GM23338 (cell line): ENCODE measurements around the gene S100PBP. TPM values are rescaled to one million over a fixed set of nuclear protein-coding genes. Genes with fewer than 3 reads are reported as not detected.

ENCODE experiments used
- ATAC-seq: fragments of 200-7000 bp; cut with Tn5 transposase; 3 replicates; pipeline ENCODE4 v1.9.1; 2020
- DNase-seq: peaks from one replicate; pipeline ENCODE4 v3.0.0-alpha.2; 2015; ENCODE audit warnings: low spot score
- H2AFZ ChIP-seq: fragments of 200-600 bp; sonication (generic); 2 replicates; pipeline ENCODE4 v1.8.0; 2016; ENCODE audit warnings: antibody characterized with exemption, mild to moderate bottlenecking, moderate library complexity
- H3F3A ChIP-seq: fragments of 200-600 bp; sonication (generic); replicated peaks from 2 replicates; pipeline ENCODE4 v1.8.0; 2017; ENCODE audit warnings: antibody characterized with exemption, mixed run types, low read depth
- H3K27ac ChIP-seq: fragments of 200-600 bp; sonication (generic); 2 replicates; pipeline ENCODE4 v1.6.1; 2016; ENCODE audit warnings: low read depth
- H3K27me3 ChIP-seq: fragments of 200-600 bp; sonication (generic); 2 replicates; pipeline ENCODE4 v1.8.0; 2016; ENCODE audit warnings: mild to moderate bottlenecking, mixed run types, moderate library complexity; ENCODE audit not compliant: insufficient read depth
- H3K36me3 ChIP-seq: fragments of 200-600 bp; sonication (generic); 2 replicates; pipeline ENCODE4 v1.8.0; 2016; ENCODE audit warnings: mild to moderate bottlenecking; ENCODE audit not compliant: insufficient read depth
- H3K4me1 ChIP-seq: fragments of 200-600 bp; sonication (generic); 2 replicates; pipeline ENCODE4 v1.8.0; 2016; ENCODE audit warnings: mild to moderate bottlenecking, moderate library complexity; ENCODE audit not compliant: insufficient read depth
- H3K4me2 ChIP-seq: fragments of 200-600 bp; sonication (generic); 2 replicates; pipeline ENCODE4 v1.7.1; 2017; ENCODE audit warnings: mixed run types
- H3K4me3 ChIP-seq: fragments of 200-600 bp; sonication (generic); 2 replicates; pipeline ENCODE4 v1.6.1; 2016; ENCODE audit warnings: mixed run types
- H3K79me2 ChIP-seq: fragments of 200-600 bp; sonication (generic); replicated peaks from 2 replicates; pipeline ENCODE4 v1.8.0; 2017; ENCODE audit warnings: mild to moderate bottlenecking; ENCODE audit not compliant: insufficient read depth
- H3K9me2 ChIP-seq: fragments of 200-600 bp; sonication (generic); 2 replicates; pipeline ENCODE4 v1.8.0; 2017; ENCODE audit not compliant: insufficient read depth
- H4K20me1 ChIP-seq: fragments of 200-600 bp; sonication (generic); replicated peaks from 2 replicates; pipeline ENCODE4 v1.8.0; 2017; ENCODE audit warnings: mild to moderate bottlenecking; ENCODE audit not compliant: insufficient read depth
- H3K27ac Mint-ChIP-seq: 2 replicates; pipeline ENCODE4 v1.8.0; 2020; ENCODE audit warnings: inconsistent platforms, mild to moderate bottlenecking, moderate library complexity, mixed read lengths
- H3K27me3 Mint-ChIP-seq: 3 replicates; pipeline ENCODE4 v1.8.0; 2022; ENCODE audit warnings: low read depth, mild to moderate bottlenecking, moderate library complexity, mixed read lengths, inconsistent platforms; ENCODE audit not compliant: insufficient read depth, poor library complexity
- H3K36me3 Mint-ChIP-seq: 3 replicates; pipeline ENCODE4 v1.8.0; 2021; ENCODE audit warnings: low read depth, mild to moderate bottlenecking, inconsistent platforms, moderate library complexity, mixed read lengths
- H3K4me1 Mint-ChIP-seq: 3 replicates; pipeline ENCODE4 v1.8.0; 2020; ENCODE audit warnings: mild to moderate bottlenecking, inconsistent platforms, mixed read lengths
- H3K4me3 Mint-ChIP-seq: 3 replicates; pipeline ENCODE4 v1.8.0; 2021; ENCODE audit warnings: moderate library complexity, mild to moderate bottlenecking, inconsistent platforms, mixed read lengths
- H3K9me3 Mint-ChIP-seq: 3 replicates; pipeline ENCODE4 v1.8.0; 2020; ENCODE audit warnings: moderate library complexity, mild to moderate bottlenecking, inconsistent platforms, mixed read lengths
- CREB1 ChIP-seq: fragments of 250-450 bp; sonication (Bioruptor Pico); IDR thresholded peaks from 2 replicates; pipeline ENCODE4 v1.5.0; 2020; ENCODE audit warnings: low read depth, mild to moderate bottlenecking, moderate library complexity
- CTCF ChIP-seq, 2 experiments: fragments of 200-600 bp in 1 of 2; sonication (generic) in 1 of 2; conservative IDR thresholded peaks; 2 replicates each; pipeline versions ENCODE4 v1.5.1 to v1.6.1; 2016 to 2017; ENCODE audit warnings: antibody characterized with exemption in 2 of 2, low read depth in 2 of 2, mild to moderate bottlenecking in 2 of 2, moderate library complexity in 1 of 2
- ETS1 ChIP-seq: IDR thresholded peaks from 2 replicates; pipeline ENCODE4 v1.6.1; 2016; ENCODE audit warnings: antibody characterized with exemption
- EZH2 ChIP-seq: fragments of 200-600 bp; sonication (generic); IDR thresholded peaks from one replicate; pipeline ENCODE4 v1.8.0; 2017; ENCODE audit warnings: antibody characterized with exemption, mild to moderate bottlenecking, low read depth; ENCODE audit not compliant: unreplicated experiment
- JUNB ChIP-seq: IDR thresholded peaks from one replicate; pipeline ENCODE4 v1.6.1; 2016; ENCODE audit warnings: antibody characterized with exemption; ENCODE audit not compliant: unreplicated experiment
- NANOG ChIP-seq: IDR thresholded peaks from 2 replicates; pipeline ENCODE4 v1.6.1; 2016; ENCODE audit warnings: antibody characterized with exemption, borderline replicate concordance
- POLR2AphosphoS5 ChIP-seq: IDR thresholded peaks from 2 replicates; pipeline ENCODE4 v1.6.1; 2016; ENCODE audit warnings: antibody characterized with exemption, low read depth
- ZNF114 ChIP-seq: fragments of 250-450 bp; sonication (Bioruptor Pico); IDR thresholded peaks from 2 replicates; pipeline ENCODE4 v1.5.0; 2020; ENCODE audit warnings: mild to moderate bottlenecking, moderate library complexity
- ZNF331 ChIP-seq: fragments of 250-450 bp; sonication (Bioruptor Pico); IDR thresholded peaks from 2 replicates; pipeline ENCODE4 v1.5.0; 2020; ENCODE audit warnings: low read depth, mild to moderate bottlenecking, moderate library complexity
- polyA plus RNA-seq: library from polyadenylated mRNA; unstranded; fragments of >200 nt; fragmentation: Nextera tagmentation; extraction: Ambion mirVana; gene quantifications from 2 replicates; pipeline ENCODE4 v1.2.1, GENCODE V29; 2016
- total RNA-seq: library from RNA; depleted of rRNA; stranded (reverse); fragments of >200 nt; shearing (Covaris generic); gene quantifications from 2 replicates; pipeline ENCODE4 v1.2.3, GENCODE V29; 2014
- TF ChIP-seq, protein P1 (sequence below): fragments of 250-450 bp; sonication (Bioruptor Pico); IDR thresholded peaks from 2 replicates; pipeline ENCODE4 v1.5.0; 2020; ENCODE audit warnings: mild to moderate bottlenecking, moderate library complexity

S100PBP gene
- total and polyA plus RNA-seq, 2 experiments from 2014 or later, result 30.6 to 65.2 TPM

DNA sequence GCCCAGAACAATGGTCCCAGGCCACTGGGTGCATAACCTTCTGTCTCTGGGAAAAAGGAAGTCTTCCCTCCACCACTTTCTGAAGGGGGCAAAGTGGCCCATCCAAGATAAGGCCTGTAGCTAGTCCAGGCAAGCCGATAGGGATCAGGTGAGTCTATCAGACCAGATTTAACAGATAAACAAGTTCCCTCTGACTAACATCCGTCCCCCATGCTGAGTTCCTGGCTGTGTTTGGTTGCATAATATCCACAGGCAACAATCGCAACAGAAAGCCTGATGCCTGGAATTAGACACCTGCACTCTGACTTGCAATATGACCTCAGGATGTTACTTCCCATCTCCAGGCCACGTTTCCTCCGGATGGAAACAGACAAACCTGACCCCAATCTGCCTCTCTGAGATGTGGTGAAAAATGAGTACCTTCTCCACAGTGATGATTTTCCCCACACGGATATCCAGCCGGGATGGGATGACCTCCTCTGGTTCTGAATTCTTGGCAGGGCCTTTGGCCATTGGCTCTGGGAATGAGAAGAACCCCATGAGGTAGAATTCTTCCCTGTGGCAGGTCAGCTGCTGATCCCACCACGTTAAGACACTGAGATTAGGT is 36.7 kb upstream of the S100PBP start:
- Mint-ChIP-seq H3K4me3 (no peak overlapping the region), H3K36me3 (peaks cover 94% of the 10 kb centered on the region), H3K27ac (no peak overlapping the region), H3K4me1 (peaks cover 2% of the 10 kb centered on the region; the same call in 2 of the 3 replicates), H3K27me3 (peaks cover 6% of the 10 kb centered on the region), H3K9me3 (no peaks in the 10 kb centered on the region)
- DNase-seq (no peak), ATAC-seq (no peak)
- H3K4me1 ChIP-seq, result no peaks in the 10 kb centered on the region
- no peaks in the 10 kb centered on the region for H3K79me2 ChIP-seq
- H4K20me1 ChIP-seq, result peaks cover 38% of the 10 kb centered on the region
- H3K27ac ChIP-seq, result no peak overlapping the region
- H2AFZ ChIP-seq, result no peak overlapping the region
- peaks cover 96% of the 10 kb centered on the region for H3K36me3 ChIP-seq
- no peak overlapping the region for H3K4me2 ChIP-seq
- no peak overlapping the region for H3K4me3 ChIP-seq
- H3F3A ChIP-seq, result peaks cover 56% of the 10 kb centered on the region
- H3K27me3 ChIP-seq, result no peaks in the 10 kb centered on the region
- 0 out of 2 replicates have a peak, but pooled peaks have one; percentile 19 for TF ChIP-seq POLR2AphosphoS5
- no peak for TF ChIP-seq ZNF331 (CRISPR knock-in tag)
- H3K9me2 ChIP-seq, result no peaks in the 10 kb centered on the region

- no peaks in the 10 kb centered on the region for H3K9me3 Mint-ChIP-seq
- Histone ChIP-seq H3F3A (peaks cover 46% of the 10 kb centered on the region), H3K4me1 (no peaks in the 10 kb centered on the region), H3K4me2 (no peak overlapping the region), H3K9me2 (no peaks in the 10 kb centered on the region), H3K36me3 (peaks cover 96% of the 10 kb centered on the region), H4K20me1 (peaks cover 38% of the 10 kb centered on the region), H3K4me3 (no peak overlapping the region), H2AFZ (no peak overlapping the region), H3K27me3 (no peaks in the 10 kb centered on the region), H3K27ac (no peak overlapping the region), H3K79me2 (peaks cover 3% of the 10 kb centered on the region; the same call in 1 of the 2 replicates)
- no peaks in the 10 kb centered on the region for H3K4me1 Mint-ChIP-seq
- peaks cover 95% of the 10 kb centered on the region for H3K36me3 Mint-ChIP-seq
- peaks cover 5% of the 10 kb centered on the region for H3K27me3 Mint-ChIP-seq
- ATAC-seq (no peak), DNase-seq (no peak)
- H3K27ac Mint-ChIP-seq, result no peak overlapping the region
- no peak overlapping the region for H3K4me3 Mint-ChIP-seq
- TF ChIP-seq ETS1 (no peak), CTCF (conservative IDR thresholded peaks at IDR 0.05; ENCODE audit: low read depth in 2 of 2) (no peak), CREB1 (CRISPR knock-in tag) (no peak), EZH2 (no peak), ZNF114 (CRISPR knock-in tag) (no peak), JUNB (no peak), POLR2AphosphoS5 (no peak), NANOG (no peak)
- TF ChIP-seq, protein P1, sequence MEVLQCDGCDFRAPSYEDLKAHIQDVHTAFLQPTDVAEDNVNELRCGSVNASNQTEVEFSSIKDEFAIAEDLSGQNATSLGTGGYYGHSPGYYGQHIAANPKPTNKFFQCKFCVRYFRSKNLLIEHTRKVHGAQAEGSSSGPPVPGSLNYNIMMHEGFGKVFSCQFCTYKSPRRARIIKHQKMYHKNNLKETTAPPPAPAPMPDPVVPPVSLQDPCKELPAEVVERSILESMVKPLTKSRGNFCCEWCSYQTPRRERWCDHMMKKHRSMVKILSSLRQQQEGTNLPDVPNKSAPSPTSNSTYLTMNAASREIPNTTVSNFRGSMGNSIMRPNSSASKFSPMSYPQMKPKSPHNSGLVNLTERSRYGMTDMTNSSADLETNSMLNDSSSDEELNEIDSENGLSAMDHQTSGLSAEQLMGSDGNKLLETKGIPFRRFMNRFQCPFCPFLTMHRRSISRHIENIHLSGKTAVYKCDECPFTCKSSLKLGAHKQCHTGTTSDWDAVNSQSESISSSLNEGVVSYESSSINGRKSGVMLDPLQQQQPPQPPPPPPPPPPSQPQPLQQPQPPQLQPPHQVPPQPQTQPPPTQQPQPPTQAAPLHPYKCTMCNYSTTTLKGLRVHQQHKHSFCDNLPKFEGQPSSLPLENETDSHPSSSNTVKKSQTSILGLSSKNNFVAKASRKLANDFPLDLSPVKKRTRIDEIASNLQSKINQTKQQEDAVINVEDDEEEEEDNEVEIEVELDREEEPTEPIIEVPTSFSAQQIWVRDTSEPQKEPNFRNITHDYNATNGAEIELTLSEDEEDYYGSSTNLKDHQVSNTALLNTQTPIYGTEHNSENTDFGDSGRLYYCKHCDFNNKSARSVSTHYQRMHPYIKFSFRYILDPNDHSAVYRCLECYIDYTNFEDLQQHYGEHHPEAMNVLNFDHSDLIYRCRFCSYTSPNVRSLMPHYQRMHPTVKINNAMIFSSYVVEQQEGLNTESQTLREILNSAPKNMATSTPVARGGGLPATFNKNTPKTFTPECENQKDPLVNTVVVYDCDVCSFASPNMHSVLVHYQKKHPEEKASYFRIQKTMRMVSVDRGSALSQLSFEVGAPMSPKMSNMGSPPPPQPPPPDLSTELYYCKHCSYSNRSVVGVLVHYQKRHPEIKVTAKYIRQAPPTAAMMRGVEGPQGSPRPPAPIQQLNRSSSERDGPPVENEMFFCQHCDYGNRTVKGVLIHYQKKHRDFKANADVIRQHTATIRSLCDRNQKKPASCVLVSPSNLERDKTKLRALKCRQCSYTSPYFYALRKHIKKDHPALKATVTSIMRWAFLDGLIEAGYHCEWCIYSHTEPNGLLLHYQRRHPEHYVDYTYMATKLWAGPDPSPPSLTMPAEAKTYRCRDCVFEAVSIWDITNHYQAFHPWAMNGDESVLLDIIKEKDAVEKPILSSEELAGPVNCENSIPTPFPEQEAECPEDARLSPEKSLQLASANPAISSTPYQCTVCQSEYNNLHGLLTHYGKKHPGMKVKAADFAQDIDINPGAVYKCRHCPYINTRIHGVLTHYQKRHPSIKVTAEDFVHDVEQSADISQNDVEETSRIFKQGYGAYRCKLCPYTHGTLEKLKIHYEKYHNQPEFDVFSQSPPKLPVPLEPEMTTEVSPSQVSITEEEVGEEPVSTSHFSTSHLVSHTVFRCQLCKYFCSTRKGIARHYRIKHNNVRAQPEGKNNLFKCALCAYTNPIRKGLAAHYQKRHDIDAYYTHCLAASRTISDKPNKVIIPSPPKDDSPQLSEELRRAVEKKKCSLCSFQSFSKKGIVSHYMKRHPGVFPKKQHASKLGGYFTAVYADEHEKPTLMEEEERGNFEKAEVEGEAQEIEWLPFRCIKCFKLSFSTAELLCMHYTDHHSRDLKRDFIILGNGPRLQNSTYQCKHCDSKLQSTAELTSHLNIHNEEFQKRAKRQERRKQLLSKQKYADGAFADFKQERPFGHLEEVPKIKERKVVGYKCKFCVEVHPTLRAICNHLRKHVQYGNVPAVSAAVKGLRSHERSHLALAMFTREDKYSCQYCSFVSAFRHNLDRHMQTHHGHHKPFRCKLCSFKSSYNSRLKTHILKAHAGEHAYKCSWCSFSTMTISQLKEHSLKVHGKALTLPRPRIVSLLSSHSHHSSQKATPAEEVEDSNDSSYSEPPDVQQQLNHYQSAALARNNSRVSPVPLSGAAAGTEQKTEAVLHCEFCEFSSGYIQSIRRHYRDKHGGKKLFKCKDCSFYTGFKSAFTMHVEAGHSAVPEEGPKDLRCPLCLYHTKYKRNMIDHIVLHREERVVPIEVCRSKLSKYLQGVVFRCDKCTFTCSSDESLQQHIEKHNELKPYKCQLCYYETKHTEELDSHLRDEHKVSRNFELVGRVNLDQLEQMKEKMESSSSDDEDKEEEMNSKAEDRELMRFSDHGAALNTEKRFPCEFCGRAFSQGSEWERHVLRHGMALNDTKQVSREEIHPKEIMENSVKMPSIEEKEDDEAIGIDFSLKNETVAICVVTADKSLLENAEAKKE, result no peak
These were observed 35.4 kb upstream of the S100PBP start for GRCh38 chr1:32782086-32782485.
